Measurements from ENCODE around the gene GLRA2.

The GLRA2 gene

GRCh38 chrX:14712096-14712495 lies 182.8 kb downstream of the GLRA2 start:
- no peak for DNase-seq

GRCh38 chrX:14717949-14718348 lies 188.6 kb downstream of the GLRA2 start:
- DNase-seq, result no peak

- no peak for DNase-seq
Measured at GRCh38 chrX:14718403-14718802, 189.1 kb downstream of the GLRA2 start.

GRCh38 chrX:14729058-14729457 lies 199.7 kb downstream of the GLRA2 start:
- DNase-seq, result no peak

GRCh38 chrX:14738643-14739042 lies 209.3 kb downstream of the GLRA2 start:
- no peak for DNase-seq

GRCh38 chrX:14753441-14753840 lies 224.1 kb downstream of the GLRA2 start:
- no peak for DNase-seq

- DNase-seq, result no peak
Measured at GRCh38 chrX:14758029-14758491, 228.7 kb downstream of the GLRA2 start.

GRCh38 chrX:14775416-14775815 lies 246.1 kb downstream of the GLRA2 start:
- DNase-seq, result no peak

GRCh38 chrX:14776901-14777300 lies 247.6 kb downstream of the GLRA2 start:
- no peak for DNase-seq

GRCh38 chrX:14777525-14777924 lies 248.2 kb downstream of the GLRA2 start:
- no peak for DNase-seq

GRCh38 chrX:14779580-14779979 lies 250.2 kb downstream of the GLRA2 start:
- DNase-seq, result no peak

Data from activated CD4-positive, alpha-beta T cell treated with anti-CD3 and anti-CD28 coated beads, Interleukin-2, amount 50 U/mL, for 48 hours (primary cell).